ENCODE measurements around the gene SLC48A1.

Gene SLC48A1

GRCh38 chr12:47757840-47758583 is 15.0 kb upstream of the SLC48A1 start:
- FAIRE-seq (no peak), DNase-seq (ENCODE audit: low spot score) (no peak)

GRCh38 chr12:47758584-47758833 is 14.5 kb upstream of the SLC48A1 start:
- no peak for DNase-seq (ENCODE audit: low spot score)
- no peak for FAIRE-seq

- no peak for FAIRE-seq
- peak; percentile 93 for DNase-seq (ENCODE audit: low spot score)
Measured at GRCh38 chr12:47758834-47759690, 14.0 kb upstream of the SLC48A1 start, which contains the start of gene RAPGEF3. TSS of gene RAPGEF3 (minus strand) at chr12:47758880. CDS start at chr12:47758556, 324 bp downstream.

GRCh38 chr12:47762850-47763465 is 10.1 kb upstream of the SLC48A1 start:
- DNase-seq (ENCODE audit: low spot score) (no peak), FAIRE-seq (no peak)

- FAIRE-seq (no peak), DNase-seq (ENCODE audit: low spot score) (no peak)
Measured at GRCh38 chr12:47763481-47764346, 9.3 kb upstream of the SLC48A1 start.

GRCh38 chr12:47766502-47767215 is 6.4 kb upstream of the SLC48A1 start:
- FAIRE-seq (no peak), DNase-seq (ENCODE audit: low spot score) (no peak)

- FAIRE-seq = no peak
Measured at GRCh38 chr12:47767216-47767724, 5.8 kb upstream of the SLC48A1 start.

GRCh38 chr12:47768323-47768811 is 4.7 kb upstream of the SLC48A1 start:
- peak; percentile 68 for FAIRE-seq

More at GRCh38 chr12:47767216-47767724, 5.8 kb upstream of the SLC48A1 start:
- no peak for DNase-seq (ENCODE audit: low spot score)

GRCh38 chr12:47769234-47770085 is 3.6 kb upstream of the SLC48A1 start:
- FAIRE-seq = no peak
- no peak for DNase-seq (ENCODE audit: low spot score)

More at GRCh38 chr12:47768323-47768811, 4.7 kb upstream of the SLC48A1 start:
- peak; percentile 71 for DNase-seq (ENCODE audit: low spot score)

GRCh38 chr12:47770086-47770726 is 2.8 kb upstream of the SLC48A1 start:
- no peak for DNase-seq (ENCODE audit: low spot score)

GRCh38 chr12:47771304-47771703 is 1.7 kb upstream of the SLC48A1 start:
- DNase-seq (ENCODE audit: low spot score) (no peak), FAIRE-seq (no peak)

More at GRCh38 chr12:47770086-47770726, 2.8 kb upstream of the SLC48A1 start:
- FAIRE-seq = no peak

- DNase-seq (ENCODE audit: low spot score) = no peak
- FAIRE-seq = no peak
Measured at GRCh38 chr12:47772094-47772660, 861 bp upstream of the SLC48A1 start.

- DNase-seq (ENCODE audit: low spot score) (no peak), FAIRE-seq (no peak)
Measured at GRCh38 chr12:47772738-47773061, 338 bp upstream of the SLC48A1 start.

- FAIRE-seq = no peak
- no peak for DNase-seq (ENCODE audit: low spot score)
Measured at GRCh38 chr12:47773858-47774580, 981 bp downstream of the SLC48A1 start.

- FAIRE-seq = no peak
- DNase-seq (ENCODE audit: low spot score) = no peak
Measured at GRCh38 chr12:47774663-47775062, 1.6 kb downstream of the SLC48A1 start.

GRCh38 chr12:47775100-47775911 is 2.3 kb downstream of the SLC48A1 start:
- DNase-seq (ENCODE audit: low spot score) = no peak
- FAIRE-seq = no peak
